CD4-positive, alpha-beta T cell treated with Interleukin-15 for 4 hours (primary cell): ENCODE results near the gene NLRX1.
"Not testable (repeated sequence)": the region's sequence is repeated elsewhere in the genome, so short reads cannot be mapped to it uniquely, and the experiment has no call there.

Source experiments
- DNase-seq: peaks from one replicate; pipeline ENCODE4 v3.0.0-alpha.2; 2020; ENCODE audit warnings: low spot score

Gene NLRX1, protein sequence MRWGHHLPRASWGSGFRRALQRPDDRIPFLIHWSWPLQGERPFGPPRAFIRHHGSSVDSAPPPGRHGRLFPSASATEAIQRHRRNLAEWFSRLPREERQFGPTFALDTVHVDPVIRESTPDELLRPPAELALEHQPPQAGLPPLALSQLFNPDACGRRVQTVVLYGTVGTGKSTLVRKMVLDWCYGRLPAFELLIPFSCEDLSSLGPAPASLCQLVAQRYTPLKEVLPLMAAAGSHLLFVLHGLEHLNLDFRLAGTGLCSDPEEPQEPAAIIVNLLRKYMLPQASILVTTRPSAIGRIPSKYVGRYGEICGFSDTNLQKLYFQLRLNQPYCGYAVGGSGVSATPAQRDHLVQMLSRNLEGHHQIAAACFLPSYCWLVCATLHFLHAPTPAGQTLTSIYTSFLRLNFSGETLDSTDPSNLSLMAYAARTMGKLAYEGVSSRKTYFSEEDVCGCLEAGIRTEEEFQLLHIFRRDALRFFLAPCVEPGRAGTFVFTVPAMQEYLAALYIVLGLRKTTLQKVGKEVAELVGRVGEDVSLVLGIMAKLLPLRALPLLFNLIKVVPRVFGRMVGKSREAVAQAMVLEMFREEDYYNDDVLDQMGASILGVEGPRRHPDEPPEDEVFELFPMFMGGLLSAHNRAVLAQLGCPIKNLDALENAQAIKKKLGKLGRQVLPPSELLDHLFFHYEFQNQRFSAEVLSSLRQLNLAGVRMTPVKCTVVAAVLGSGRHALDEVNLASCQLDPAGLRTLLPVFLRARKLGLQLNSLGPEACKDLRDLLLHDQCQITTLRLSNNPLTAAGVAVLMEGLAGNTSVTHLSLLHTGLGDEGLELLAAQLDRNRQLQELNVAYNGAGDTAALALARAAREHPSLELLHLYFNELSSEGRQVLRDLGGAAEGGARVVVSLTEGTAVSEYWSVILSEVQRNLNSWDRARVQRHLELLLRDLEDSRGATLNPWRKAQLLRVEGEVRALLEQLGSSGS

DNA sequence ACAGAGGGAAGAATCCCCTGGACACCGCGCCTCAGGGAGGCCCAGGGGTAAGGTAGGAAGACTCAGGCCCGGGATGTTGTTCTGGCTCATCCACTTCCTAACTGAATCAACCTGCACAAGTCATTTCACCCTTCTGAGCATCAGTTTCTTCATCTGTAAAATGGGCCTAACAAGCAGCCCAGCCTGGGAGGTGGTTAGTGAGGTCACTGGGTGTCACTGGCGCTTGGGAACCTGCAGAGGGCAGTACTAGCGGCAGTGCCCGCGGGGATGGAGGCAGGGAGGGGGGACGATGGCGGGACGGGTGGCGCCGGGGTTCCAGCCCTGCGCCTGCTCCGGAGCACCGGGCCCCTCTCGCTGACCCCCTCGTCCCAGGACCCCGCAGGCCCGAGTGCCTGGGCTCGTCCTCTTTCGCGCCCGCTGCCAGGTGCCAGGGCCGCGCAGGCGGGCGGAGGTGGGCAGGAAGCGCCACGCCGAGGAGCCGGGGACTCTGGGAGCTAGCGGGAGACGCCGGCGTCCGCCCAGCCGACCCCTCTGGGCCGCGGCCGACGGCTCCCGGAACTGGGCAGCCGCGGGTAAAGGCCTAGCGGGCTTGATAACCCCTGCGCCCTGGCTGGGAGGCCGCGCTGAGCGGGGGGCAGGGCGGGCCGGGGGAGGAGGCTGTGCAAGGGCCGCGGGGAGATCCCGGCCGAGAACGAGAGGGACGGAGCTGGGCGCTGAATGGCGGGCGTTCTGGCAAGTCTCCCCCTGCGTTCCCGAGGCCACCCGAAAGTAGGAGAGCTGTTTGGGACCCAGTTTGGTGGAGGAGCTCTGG lies at the start of gene NLRX1:
Gene NLRX1 (plus strand): TSS at position 255 of the 811 bp plus-strand sequence. CDS start 2,679 bp downstream, outside the sequence.
- DNase-seq, result peak; percentile 86

DNA sequence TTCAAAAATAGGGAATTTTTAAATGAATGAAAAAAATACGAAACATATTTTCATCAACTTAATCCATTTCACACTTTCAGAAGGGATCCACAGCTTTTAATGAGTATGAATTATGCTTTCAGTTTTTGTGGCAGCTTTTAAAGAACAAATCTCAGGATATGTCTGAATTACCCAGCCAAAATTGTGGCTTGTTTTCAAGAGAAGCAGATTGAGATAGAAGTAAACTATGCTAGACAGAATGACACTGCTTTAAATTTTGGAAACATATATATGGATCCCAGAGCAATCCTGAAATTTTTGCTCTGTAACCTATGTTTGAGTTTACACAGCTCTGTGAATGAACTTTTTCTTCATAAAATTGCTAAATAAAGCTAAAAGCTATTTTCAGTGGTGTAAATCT lies 49.6 kb upstream of the NLRX1 start:
- DNase-seq, result no peak

DNA sequence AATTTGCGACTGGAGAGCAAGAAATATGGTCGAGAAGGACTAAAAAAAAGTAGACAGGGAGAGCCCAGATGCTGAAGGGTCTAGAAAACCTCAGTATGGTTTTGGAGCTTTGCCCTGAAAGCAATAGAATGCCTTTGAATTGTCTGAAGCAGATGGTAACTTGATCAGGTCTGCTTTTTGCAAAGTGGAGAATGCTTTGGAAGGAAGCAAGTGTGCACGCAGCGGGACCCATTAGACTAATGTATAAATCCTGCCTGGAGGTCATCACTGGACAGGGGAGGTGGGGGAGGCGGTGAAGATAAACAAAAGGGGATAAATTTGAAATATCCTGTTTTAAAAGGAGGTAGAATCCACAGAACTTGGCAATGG lies 47.9 kb upstream of the NLRX1 start:
- DNase-seq, result no peak

DNA sequence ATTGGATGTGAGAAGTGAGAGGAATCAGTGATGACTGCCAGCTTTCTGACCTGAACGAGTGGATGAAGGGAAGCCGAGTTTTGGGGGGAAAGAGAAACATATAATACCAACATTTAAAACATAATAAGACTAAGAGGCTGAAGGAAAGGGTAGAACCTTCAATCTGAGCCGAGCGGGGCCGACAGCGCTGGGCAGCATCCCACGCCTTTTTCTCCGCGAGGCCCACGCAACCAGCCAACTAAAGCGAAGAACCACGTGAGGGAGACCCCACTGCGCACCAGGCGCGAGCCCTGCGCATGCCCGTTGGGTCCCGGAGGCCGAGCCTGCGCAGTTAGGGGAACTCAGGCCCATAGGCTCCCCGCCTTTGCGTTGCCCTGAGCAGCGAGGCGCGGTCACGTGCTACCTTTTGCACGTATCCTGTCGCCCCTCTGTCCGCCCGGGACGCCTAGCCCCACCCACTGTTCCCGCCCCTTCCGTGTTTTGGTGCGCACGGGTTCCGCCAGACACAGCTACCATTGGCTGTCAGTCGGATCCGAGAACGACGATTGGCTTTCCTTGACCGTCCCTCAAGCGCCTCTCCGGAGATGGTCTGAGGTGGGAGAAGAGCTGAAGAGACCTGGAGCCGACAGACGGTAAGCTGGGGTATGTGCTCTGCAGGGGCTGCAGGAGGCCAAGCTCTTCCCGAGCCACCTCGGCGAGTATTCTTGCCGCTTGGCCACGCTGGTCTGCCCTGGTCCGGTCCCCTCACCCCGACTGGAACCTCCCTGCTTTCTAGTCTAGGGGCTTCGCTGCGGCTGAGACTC lies 47.3 kb upstream of the NLRX1 start, which contains the start of gene HINFP:
Gene HINFP (plus strand): TSS at position 573 of the 803 bp plus-strand sequence. CDS start 5,365 bp downstream, outside the sequence.
- DNase-seq, result peak; percentile 100

DNA sequence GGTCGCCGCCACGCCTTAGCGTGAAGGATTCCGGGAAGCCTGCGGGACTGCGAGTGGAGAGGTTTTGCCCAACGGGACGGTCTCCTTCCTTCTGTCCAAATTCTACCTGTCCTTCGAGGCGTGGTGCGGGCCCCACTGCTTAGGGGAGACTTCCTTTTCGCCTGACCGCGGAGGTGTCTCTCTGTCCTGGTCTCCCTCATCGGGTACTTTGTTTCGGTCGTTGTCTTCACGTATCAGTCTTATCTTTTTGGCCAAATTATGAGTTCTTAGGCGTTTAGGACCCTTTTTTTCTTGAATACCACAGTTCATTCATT lies 46.8 kb upstream of the NLRX1 start:
- DNase-seq, result no peak

DNA sequence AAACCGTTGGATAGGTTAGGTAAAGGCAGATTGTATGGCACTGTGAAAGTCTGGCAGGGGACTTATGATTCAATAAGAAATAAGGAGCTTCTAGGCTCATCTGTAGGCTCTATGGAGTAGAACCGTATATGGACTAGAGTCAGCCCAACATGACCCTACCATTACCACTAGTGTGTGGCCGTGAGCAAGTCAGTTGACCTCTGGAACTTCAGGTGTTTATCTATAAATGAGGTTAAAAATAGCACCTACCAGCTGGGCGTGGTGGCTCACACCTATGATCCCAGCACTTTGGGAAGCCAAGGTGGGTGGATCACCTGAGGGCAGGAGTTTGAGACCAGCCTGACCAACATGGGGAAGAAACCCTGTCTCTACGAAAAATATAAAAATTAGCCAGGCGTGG lies 42.7 kb upstream of the NLRX1 start:
- DNase-seq, result no peak

DNA sequence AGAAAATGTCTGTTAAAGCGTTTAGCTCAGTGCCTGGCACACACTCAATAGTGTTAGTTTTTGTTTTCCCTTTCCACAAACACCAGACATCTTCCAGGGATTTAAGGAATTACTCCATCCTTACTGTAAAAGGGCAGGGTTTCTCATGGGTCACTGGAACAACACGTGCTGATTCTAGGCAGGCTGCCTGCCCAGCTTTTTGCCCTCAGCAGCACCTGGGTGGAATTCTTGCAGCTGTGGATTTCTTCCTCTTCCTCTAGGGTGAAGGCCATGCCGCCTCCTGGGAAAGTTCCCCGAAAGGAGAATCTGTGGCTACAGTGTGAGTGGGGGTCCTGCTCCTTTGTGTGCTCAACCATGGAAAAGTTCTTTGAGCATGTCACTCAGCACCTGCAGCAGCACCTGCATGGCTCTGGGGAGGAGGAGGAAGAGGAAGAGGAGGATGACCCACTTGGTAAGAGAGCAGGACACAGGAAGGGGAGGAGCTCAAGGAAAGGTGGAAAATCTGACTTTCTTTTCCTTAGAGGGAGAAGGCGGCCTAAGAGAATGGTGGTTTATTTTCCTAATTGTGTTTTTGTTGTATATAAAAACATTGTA lies 41.8 kb upstream of the NLRX1 start:
- no peak for DNase-seq

DNA sequence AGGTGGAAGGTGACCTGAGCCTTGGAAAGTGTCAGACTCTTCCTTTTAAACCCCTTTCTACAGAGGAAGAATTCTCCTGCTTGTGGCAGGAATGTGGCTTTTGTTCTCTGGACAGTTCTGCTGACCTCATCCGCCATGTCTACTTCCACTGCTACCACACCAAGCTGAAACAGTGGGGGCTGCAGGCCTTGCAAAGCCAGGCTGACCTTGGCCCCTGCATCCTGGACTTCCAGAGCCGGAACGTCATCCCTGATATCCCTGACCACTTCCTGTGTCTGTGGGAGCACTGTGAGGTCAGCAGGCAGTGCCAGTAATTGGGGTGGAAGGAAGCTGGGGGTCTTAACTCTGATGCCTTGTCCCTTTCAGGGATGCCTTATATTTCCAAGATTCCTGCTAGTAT lies 37.9 kb upstream of the NLRX1 start:
- DNase-seq, result no peak

DNA sequence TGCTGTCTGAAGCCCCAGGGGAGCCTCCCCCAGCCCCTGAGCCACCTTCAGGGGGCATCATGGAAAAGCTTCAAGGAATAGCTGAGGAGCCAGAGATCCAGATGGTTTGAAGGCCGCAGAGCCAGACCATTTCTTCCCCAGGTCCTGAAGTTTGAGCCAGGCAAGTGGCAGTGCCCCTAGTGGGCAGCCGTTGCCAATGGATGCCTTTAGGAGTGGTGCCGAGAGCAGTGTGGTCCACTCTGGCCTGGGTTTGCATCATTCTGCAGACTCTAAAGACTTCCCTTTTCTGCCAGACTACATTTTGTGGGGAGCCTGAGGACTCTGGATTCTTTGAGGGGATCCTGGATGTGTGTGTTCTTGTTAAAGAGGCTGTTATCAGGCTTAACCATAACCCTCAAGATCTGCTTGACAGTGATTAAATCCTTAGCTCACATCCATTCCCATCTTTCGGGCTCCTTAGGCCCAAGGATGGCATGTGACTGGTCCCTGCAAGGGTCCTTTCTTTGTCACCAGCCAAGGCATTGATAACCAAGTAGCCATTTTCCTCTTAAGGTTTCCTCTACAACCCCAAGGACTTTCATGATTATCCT lies 34.0 kb upstream of the NLRX1 start:
- DNase-seq, result no peak

DNA sequence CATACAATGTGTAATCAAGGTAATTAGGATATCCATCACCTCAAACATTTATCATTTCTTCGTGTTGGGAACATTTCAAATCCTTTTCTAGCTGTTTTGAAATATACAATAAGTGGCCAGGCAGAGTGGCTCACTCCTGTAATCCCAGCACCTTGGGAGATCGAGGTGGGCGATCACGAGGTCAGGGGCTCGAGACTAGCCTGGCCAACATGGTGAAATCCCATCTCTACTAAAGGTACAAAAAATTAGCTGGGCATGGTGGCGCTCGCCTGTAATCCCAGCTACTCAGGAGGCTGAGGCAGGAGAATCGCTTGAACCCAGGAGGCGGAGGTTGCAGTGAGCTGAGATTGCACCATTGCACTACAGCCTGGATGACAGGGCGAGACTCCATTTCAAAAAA lies 29.2 kb upstream of the NLRX1 start:
- not testable (repeated sequence) for DNase-seq

DNA sequence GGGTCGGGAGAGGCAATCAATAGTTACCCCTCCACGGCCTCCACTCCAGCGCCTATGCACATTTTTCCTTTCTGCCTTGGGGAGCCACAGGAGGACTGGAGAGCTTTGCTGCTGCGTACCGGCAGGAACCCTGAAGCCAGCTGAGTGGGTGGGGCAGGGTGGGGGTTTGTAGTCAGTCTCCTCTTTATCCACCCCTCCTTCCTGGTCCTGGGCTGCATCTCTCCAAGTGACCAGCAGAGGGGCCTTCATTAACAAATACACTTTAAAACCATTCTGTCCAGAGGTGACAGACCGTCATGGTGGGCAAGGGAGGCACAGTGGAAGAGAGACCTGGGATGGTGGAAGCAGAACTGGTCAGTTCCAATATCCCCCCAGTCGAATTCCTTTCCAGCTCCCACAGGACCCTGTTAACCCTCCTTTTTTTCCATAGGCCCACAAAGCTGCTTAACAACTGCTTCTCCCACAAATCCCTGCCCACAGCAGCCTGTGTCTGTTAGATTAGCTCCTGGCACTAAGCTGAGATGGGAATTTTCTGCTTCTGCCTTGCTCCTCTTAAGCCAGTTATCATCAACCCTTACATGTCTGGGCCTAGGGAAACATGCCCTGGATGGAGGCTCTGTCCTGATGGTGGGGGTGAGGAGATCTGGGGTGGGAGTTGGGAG lies 23.6 kb upstream of the NLRX1 start:
- DNase-seq, result peak; percentile 18

DNA sequence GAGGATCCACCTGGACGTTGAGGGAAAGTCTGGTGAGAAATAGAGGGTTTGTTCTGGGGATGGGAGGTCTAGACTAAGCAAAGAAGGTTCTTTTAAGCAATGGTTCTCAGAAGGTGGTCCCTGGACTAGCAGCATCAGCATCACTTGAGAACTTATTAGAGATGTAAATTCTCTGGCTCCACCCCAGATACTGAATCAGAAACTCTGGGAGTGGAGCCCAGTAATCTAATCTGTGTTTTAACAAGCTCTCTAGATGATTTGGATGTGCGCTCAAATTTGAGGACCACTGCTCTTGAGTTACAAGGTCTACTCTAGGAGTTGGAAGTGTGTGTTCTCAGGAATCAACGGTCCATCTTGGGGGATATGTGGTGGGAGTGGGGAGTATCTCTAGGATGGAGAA lies 23.0 kb upstream of the NLRX1 start:
- DNase-seq, result no peak

DNA sequence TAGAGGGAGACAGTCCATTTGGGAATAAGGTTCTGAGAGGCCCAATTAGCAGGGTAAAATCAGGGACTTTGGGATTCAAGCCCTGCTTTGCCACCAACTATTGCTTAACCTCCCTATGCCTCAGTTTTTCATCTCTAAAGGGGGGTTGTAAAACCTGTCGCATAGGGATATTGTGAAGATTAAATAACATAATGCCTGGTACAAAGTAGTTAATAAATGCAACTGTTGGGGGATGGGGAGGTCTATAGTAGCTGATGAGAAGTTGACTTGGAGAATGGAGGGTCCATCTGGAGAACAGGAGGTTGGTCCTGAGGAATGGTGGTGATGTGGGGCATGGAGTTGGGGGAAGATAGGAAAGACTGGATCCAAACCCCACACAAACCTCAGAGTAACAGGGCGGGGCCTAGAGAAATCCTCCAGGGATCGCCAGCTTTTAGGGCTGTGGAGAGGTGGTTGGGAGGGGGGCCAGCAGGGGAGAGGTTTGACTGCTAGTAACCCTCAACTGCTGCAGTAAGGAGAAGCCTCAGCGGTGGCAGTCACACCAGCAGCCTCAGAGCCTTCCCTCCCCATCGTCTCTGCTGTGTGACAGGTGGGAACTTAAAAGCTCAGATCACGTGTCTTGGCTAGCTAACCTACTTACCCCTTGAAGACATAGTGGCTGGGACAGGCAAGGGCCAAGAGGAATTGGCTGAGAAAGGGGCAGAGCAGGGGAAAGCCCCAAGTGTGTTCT lies 20.8 kb upstream of the NLRX1 start:
- no peak for DNase-seq

DNA sequence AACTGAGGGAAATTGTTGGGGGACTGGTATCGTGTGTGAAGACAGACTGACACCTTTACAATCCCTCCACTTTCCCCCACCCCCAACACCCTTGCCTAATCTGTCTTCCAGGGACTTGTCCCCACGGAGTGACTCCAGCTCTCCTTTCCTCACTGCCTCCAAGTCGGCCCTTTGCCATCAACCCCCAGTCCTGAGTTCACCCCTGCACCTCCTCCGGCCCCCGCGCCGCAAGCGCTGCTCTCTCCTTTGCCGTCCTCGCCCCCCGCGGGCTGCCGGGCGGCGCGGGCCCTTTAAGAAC lies 19.9 kb upstream of the NLRX1 start:
- DNase-seq, result no peak

DNA sequence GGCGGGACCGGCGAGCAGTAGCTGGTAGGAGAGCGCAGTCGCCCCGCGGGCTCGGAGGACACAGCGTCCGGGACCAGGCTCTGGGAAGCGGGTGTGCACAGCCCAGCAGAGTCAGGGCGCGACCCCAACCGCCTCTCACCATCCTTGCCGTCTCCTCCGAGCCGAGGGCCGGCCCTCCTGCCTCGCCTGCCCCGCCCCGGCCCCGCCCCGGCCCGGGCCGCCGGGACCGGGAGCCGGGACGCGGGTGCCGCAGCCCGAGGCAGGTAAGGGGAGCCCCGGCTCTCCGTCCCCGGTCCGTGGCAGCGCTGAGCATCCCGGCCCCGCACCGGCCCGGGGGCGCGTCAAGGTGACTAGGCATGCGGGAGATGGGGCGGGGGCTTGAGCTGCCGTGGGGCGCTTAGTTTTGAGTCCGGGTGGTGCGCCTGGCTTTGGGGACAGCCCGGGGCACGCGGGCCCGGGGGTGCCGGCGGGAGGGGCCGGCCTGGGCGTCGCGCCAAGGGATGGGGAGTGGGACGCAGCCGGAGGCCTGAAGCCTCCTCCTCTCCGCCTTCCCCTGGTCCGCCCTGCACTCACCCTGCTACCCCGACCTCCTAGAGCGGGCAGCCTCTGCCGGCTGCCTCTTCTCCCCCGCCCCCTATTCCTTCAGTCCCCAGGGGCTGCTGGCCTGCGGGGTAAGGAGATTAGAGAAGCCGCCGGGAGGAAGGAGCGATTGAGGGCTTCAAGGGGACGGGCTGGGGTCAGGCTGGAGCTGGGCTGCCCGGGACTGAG lies 19.3 kb upstream of the NLRX1 start, which contains the start of gene ABCG4:
Gene ABCG4 (plus strand): TSS at position 35 of the 768 bp plus-strand sequence. CDS start 914 bp downstream, outside the sequence.
- no peak for DNase-seq

DNA sequence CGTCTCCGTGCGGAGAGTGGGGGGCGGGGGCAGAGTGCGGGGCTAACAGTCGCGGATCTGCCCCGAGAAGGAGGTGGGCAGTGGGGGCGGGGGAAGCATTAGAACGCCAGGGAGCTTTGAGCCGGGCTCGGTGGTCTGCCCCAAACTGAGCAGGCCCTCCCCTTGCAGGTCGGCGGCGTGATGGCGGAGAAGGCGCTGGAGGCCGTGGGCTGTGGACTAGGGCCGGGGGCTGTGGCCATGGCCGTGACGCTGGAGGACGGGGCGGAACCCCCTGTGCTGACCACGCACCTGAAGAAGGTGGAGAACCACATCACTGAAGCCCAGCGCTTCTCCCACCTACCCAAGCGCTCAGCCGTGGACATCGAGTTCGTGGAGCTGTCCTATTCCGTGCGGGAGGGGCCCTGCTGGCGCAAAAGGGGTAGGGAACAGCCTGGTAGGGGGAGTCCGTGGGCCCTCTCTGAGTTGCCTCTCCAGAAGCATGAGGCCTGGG lies 18.7 kb upstream of the NLRX1 start:
- no peak for DNase-seq

DNA sequence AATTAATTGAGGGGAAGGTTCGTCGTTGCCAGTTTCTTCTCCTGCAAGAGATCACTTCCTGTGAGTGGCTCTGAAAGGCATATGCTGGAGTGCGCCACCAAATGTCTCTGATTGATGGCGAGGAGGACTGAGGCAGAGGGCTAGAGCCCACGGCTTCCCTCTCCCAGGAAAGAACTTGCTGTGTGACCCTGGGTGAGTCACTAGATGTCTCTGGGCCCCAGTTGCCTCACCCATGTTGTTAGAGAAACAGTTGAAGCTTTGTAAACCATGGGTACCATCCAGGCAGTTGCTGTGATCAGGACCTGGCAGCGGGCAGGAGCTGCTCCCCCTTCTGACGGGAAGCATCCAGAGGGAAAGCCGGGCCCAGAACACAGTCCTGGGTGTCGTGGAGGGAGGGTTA lies 16.5 kb upstream of the NLRX1 start:
- DNase-seq, result no peak

DNA sequence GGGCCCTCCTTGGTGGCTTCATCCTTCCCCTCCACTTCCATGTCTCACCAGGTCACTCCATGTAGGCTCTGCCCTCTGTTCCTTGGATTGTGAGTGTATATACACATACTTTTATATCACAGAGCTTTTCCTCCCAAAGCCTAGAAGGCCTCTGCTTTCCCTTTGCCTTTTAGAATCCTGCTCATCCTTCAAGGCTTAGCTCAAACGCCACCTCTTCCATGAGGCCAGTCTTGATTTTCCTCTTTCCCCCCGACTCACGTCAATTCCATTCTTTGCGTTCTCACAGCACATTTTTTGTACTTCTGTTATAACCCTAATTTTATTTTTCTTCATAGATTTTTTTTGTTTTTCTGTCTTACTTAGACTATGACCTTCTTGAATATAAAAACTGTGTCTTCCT lies 15.9 kb upstream of the NLRX1 start:
- DNase-seq, result no peak
